SH-SY5Y (cell line): Measurements from ENCODE around the gene PTPRJ.

Experiments
- GATA2 ChIP-seq: IDR thresholded peaks from 2 replicates; pipeline ENCODE4 v1.6.1; 2011; ENCODE audit warnings: mild to moderate bottlenecking, low read depth, low read length
- GATA3 ChIP-seq: IDR thresholded peaks from 2 replicates; pipeline ENCODE4 v1.6.1; 2011; ENCODE audit warnings: low read depth, mild to moderate bottlenecking, low read length, moderate library complexity

PTPRJ gene

GRCh38 chr11:48017105-48017830 lies 36.9 kb downstream of the PTPRJ start:
- TF ChIP-seq GATA2, result peak; percentile 71
- no peak for TF ChIP-seq GATA3

- TF ChIP-seq GATA3 (no peak), GATA2 (no peak)
Measured at GRCh38 chr11:48017831-48018527, 37.6 kb downstream of the PTPRJ start.

- TF ChIP-seq GATA2 (no peak), GATA3 (no peak)
Measured at GRCh38 chr11:48018528-48019216, 38.3 kb downstream of the PTPRJ start.

GRCh38 chr11:48019217-48019584 lies 38.8 kb downstream of the PTPRJ start:
- TF ChIP-seq GATA3 (no peak), GATA2 (no peak)

GRCh38 chr11:48019595-48019994 lies 39.2 kb downstream of the PTPRJ start:
- TF ChIP-seq GATA3 (no peak), GATA2 (no peak)

GRCh38 chr11:48020092-48020755 lies 39.9 kb downstream of the PTPRJ start:
- TF ChIP-seq GATA2 (no peak), GATA3 (no peak)

GRCh38 chr11:48022445-48022844 lies 42.1 kb downstream of the PTPRJ start:
- TF ChIP-seq GATA2 (no peak), GATA3 (no peak)

GRCh38 chr11:48024635-48025071 lies 44.3 kb downstream of the PTPRJ start:
- TF ChIP-seq GATA2 (no peak), GATA3 (no peak)

- TF ChIP-seq GATA3 (no peak), GATA2 (no peak)
Measured at GRCh38 chr11:48025293-48025983, 45.1 kb downstream of the PTPRJ start.

GRCh38 chr11:48025984-48026340 lies 45.6 kb downstream of the PTPRJ start:
- TF ChIP-seq GATA2, result no peak
- no peak for TF ChIP-seq GATA3

- no peak for TF ChIP-seq GATA3
- TF ChIP-seq GATA2, result no peak
Measured at GRCh38 chr11:48028914-48029680, 48.7 kb downstream of the PTPRJ start.

GRCh38 chr11:48029681-48030290 lies 49.4 kb downstream of the PTPRJ start:
- TF ChIP-seq GATA2 (peak; percentile 65), GATA3 (peak; percentile 56)
